Transverse colon (tissue), 4 donors: ENCODE data around the gene WWOX. TPM values are rescaled to one million over a fixed set of nuclear protein-coding genes. Genes with fewer than 3 reads are reported as not detected.

ENCODE experiments used
- DNase-seq: peaks from one replicate; pipeline ENCODE4 v3.0.0-alpha.2; 2019
- H3K27ac ChIP-seq, 4 donors: fragments of 200-600 bp; sonication (generic); 2 replicates each; pipeline ENCODE4 v1.5.1; 2016 to 2018; ENCODE audit warnings: inconsistent platforms in 4 of 4
- H3K27me3 ChIP-seq: fragments of 200-600 bp; sonication (generic); 2 replicates; pipeline ENCODE4 v1.5.1; 2017; ENCODE audit warnings: inconsistent platforms
- H3K36me3 ChIP-seq, 4 donors: fragments of 200-600 bp; sonication (generic); 2 replicates each; pipeline ENCODE4 v1.5.1; 2017 to 2019; ENCODE audit warnings: inconsistent platforms in 4 of 4
- H3K4me1 ChIP-seq, 4 donors: fragments of 200-600 bp; sonication (generic); 2 replicates each; pipeline ENCODE4 v1.5.1; 2017 to 2020; ENCODE audit warnings: inconsistent platforms in 4 of 4
- H3K4me3 ChIP-seq, 4 donors: fragments of 200-600 bp; sonication (generic); 1 replicate in 1 of 4; 2 replicates in 3 of 4; pipeline versions ENCODE4 v1.5.1 to v1.6.1; 2017 to 2019; ENCODE audit warnings: inconsistent platforms in 4 of 4
- H3K9me3 ChIP-seq, 2 donors: fragments of 200-600 bp; sonication (generic); 2 replicates each; pipeline ENCODE4 v1.5.1; 2017 to 2019; ENCODE audit warnings: inconsistent platforms in 2 of 2
- EP300 ChIP-seq: sonication (generic); formaldehyde crosslinking; IDR thresholded peaks from one replicate; pipeline ENCODE4 v1.6.1; 2017; ENCODE audit warnings: antibody characterized with exemption, low read depth
- POLR2A ChIP-seq: fragments of 450-650 bp; IDR thresholded peaks from one replicate; pipeline ENCODE4 v1.6.1; 2016; ENCODE audit warnings: antibody characterized with exemption, mild to moderate bottlenecking, moderate library complexity
- POLR2AphosphoS5 ChIP-seq, 3 donors: sonication (generic); formaldehyde crosslinking; IDR thresholded peaks; one replicate each; pipeline ENCODE4 v1.6.1; 2016; ENCODE audit warnings: antibody characterized with exemption in 3 of 3
- WGBS, 2 donors: methylation state at CpG; one replicate each; pipeline ENCODE4 v1.1.5; 2018; ENCODE audit warnings: low coverage in 1 of 2; 5-methylcytosine and 5-hydroxymethylcytosine counted together
- in situ Hi-C, 4 donors: fragments of 200-750 bp; cut with MboI; loops; one replicate each; pipeline versions ENCODE4 v1.15.0 to v1.15.1; 2017; ENCODE audit warnings: low sequenced_read_pairs in 3 of 4, low pct_ligation_motif_present in 1 of 4, low pct_unique_long_range_greater_than_20kb in 1 of 4
- intact Hi-C: fragments of 100-400 bp; cut with DNase I; formaldehyde crosslinking; loops from one replicate; pipeline ENCODE4 v1.15.1; 2023; ENCODE audit warnings: low total_unique reads
- total RNA-seq, 4 donors: library from RNA; depleted of rRNA; stranded (reverse); fragments of >200 nt; gene quantifications; one replicate each; pipeline ENCODE4 v1.1.0, GENCODE V29; 2016
- TF ChIP-seq, protein P1 (sequence below), 5 experiments: fragments of 200-600 bp in 3 of 5; fragments of 450-650 bp in 2 of 5; sonication (generic) in 3 of 5; IDR thresholded peaks; 1 replicate in 2 of 5; 2 replicates in 3 of 5; pipeline ENCODE4 v1.5.1; 2016 to 2017; ENCODE audit warnings: antibody characterized with exemption in 5 of 5, inconsistent platforms in 3 of 5, mild to moderate bottlenecking in 2 of 5, moderate library complexity in 1 of 5

The WWOX gene
- total RNA-seq, 4 donors from 2014 or later: 11.2 to 53.8 (median 24.8) TPM

DNA sequence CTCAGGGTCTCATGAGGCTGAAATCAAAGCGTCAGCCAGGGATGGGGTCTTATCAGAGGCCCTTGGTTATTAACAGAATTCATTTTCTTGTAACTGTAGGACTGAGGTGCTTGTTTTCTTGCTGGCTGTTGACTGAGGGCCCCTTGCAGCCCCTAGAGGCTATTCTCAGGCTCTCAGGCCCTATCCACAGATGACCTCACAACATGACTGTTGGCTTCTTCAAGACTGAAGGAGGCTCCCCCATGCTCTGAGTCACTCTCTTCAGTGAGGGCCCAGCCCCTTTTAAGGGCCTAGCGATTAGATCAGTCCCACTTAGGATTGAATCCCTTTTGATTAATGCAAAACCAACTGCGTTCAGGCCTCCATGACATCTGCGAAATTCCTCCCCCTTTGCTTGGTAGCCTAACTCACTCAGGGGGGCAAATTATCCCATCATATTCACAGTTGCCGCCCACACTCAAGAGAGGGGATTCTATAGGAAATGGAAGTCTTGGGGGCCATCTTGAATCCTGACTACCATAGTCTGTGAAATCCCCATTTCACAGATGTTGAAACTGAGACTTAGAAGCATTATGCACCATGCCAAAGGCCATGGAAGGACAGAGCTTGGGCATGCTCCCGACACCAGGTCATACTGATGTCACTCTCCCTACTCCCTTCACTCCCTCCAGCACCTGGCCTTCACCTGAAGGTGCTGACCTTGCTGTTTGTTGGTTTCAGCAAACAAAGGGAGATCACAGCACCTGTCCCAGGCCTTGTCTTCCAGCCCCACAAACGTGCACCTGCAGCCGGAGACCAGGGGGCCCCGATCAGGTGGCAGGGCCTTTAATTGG is 908.8 kb downstream of the WWOX start:
- Histone ChIP-seq H3K27me3 (no peaks in the 10 kb centered on the region), H3K27ac (no peak overlapping the region), H3K36me3 (no peaks in the 10 kb centered on the region), H3K4me3 (no peak overlapping the region), H3K9me3 (no peaks in the 10 kb centered on the region), H3K4me1 (no peaks in the 10 kb centered on the region)
- no peak for DNase-seq
- in situ Hi-C loops: no loop called here
- TF ChIP-seq, protein P1, sequence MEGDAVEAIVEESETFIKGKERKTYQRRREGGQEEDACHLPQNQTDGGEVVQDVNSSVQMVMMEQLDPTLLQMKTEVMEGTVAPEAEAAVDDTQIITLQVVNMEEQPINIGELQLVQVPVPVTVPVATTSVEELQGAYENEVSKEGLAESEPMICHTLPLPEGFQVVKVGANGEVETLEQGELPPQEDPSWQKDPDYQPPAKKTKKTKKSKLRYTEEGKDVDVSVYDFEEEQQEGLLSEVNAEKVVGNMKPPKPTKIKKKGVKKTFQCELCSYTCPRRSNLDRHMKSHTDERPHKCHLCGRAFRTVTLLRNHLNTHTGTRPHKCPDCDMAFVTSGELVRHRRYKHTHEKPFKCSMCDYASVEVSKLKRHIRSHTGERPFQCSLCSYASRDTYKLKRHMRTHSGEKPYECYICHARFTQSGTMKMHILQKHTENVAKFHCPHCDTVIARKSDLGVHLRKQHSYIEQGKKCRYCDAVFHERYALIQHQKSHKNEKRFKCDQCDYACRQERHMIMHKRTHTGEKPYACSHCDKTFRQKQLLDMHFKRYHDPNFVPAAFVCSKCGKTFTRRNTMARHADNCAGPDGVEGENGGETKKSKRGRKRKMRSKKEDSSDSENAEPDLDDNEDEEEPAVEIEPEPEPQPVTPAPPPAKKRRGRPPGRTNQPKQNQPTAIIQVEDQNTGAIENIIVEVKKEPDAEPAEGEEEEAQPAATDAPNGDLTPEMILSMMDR (IDR thresholded peaks at IDR 0.05): no peak
- WGBS, 2 donors: 91% methylated on average over 9 of the region's 9 CpGs; no CpG with 5 or more reads in 1 of the 2 donors
- intact Hi-C loops: no loop called here

DNA sequence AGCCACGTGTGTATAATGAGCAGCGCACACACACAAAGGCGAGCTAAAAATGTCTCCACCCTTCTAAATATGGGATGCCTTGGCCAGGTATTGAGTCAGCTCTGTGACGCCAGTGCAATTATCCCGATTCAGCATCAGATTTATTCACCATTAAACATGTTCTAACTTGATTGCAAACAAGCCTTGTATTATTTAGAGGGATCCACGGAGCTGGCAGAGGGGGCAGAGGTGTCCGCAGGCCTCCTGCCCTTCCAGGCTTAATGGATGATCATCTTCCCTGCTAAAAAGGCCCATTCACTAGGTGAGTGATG is 909.4 kb downstream of the WWOX start:
- H3K4me3 ChIP-seq: no peak overlapping the region
- no peak for DNase-seq
- H3K27ac ChIP-seq: no peak overlapping the region
- 72% methylated on average over 7 of the region's 7 CpGs; no CpG with 5 or more reads in 1 of the 2 donors for WGBS, 2 donors
- no peaks in the 10 kb centered on the region for H3K4me1 ChIP-seq
- H3K9me3 ChIP-seq: no peaks in the 10 kb centered on the region
- TF ChIP-seq, protein P1 (IDR thresholded peaks at IDR 0.05): no peak
- TF ChIP-seq POLR2A (no peak), EP300 (no peak), POLR2AphosphoS5 (IDR thresholded peaks at IDR 0.05) (no peak)
- no peaks in the 10 kb centered on the region for H3K36me3 ChIP-seq
- in situ Hi-C loops (no loop called here), intact Hi-C loops (no loop called here)
- no peaks in the 10 kb centered on the region for H3K27me3 ChIP-seq

DNA sequence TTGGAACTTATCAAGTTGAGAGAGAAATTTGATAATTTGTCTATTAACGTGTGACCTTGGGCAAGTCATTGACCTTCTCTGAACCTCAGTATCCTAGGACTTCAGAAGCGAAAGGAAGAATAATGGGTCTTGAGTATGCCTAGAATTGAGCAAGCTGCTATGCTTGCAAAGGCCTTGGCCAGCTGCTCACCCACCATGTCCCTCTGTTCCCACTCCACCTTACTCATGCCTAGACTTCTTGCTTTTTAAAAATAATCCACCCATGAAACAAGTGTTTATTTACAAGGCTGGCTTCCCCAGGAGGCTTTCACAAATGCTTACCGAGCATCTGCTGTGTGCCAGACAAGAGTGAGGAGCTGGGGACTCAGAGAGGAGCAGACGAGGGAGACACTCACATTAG is 910.4 kb downstream of the WWOX start:
- 91 to 100% methylated on average over 4 of the region's 4 CpGs for WGBS, 2 donors
- TF ChIP-seq, protein P1 (IDR thresholded peaks at IDR 0.05): no peak
- TF ChIP-seq POLR2AphosphoS5 (IDR thresholded peaks at IDR 0.05) (no peak), POLR2A (no peak), EP300 (no peak)
- H3K4me1 ChIP-seq: no peaks in the 10 kb centered on the region
- in situ Hi-C loops (no loop called here), intact Hi-C loops (no loop called here)
- H3K9me3 ChIP-seq: no peaks in the 10 kb centered on the region
- no peak for DNase-seq
- no peaks in the 10 kb centered on the region for H3K36me3 ChIP-seq
- no peak overlapping the region for H3K27ac ChIP-seq
- no peak overlapping the region for H3K4me3 ChIP-seq
- H3K27me3 ChIP-seq: no peaks in the 10 kb centered on the region

DNA sequence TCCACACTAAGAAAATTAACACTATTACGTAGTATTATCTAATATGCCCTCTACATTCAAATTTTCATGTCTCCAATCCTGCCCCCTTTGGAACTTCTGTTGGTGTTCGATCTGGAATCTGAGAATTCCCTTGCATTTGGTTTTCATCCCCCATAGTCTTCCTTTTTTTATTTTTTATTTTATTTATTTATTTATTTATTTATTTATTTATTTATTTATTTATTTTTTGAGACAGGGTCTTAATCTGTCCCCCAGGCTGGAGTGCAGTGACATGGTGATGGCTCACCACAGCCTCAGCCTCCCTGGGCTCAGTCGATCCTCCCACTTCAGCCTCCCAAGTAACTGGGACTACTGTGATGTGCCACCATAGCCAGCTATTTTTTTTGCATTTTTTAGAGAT is 911.8 kb downstream of the WWOX start:
- Histone ChIP-seq H3K9me3 (no peaks in the 10 kb centered on the region), H3K4me1 (no peaks in the 10 kb centered on the region), H3K27ac (no peak overlapping the region), H3K36me3 (no peaks in the 10 kb centered on the region), H3K27me3 (no peaks in the 10 kb centered on the region), H3K4me3 (no peak overlapping the region)
- TF ChIP-seq POLR2A (no peak), POLR2AphosphoS5 (IDR thresholded peaks at IDR 0.05) (no peak)
- in situ Hi-C loops (no loop called here), intact Hi-C loops (no loop called here)
- no peak for DNase-seq
- 93 to 94% methylated on average over 2 to 3 of the region's 3 CpGs for WGBS, 2 donors
